HCT116 (cell line): ENCODE measurements around the gene TIAM2. TPM values are rescaled to one million over a fixed set of nuclear protein-coding genes. Genes with fewer than 3 reads are reported as not detected.

Source experiments
- ATAC-seq: fragments of 200-7000 bp; cut with Tn5 transposase; 2 replicates; pipeline ENCODE4 v1.9.1; 2020; ENCODE audit warnings: mild to moderate bottlenecking, moderate library complexity
- BruUV-seq: library from RNA; stranded (reverse); fragments of 400-500 nt; replicated peaks from 2 replicates; lab custom pipeline; 2021; lab: Mats Ljungman, UMichigan
- CTCF ChIA-PET: fragments of 300-600 bp; sonication (Branson Sonifier 250); formaldehyde crosslinking; loops from one replicate; lab custom pipeline; 2021; ENCODE audit warnings: antibody characterized with exemption; lab: Charles Lee
- POLR2A ChIA-PET: fragments of 300-600, 350-600 bp; sonication (Branson Sonifier 250); formaldehyde crosslinking; loops from one replicate; lab custom pipeline; 2021; ENCODE audit warnings: antibody characterized with exemption; lab: Charles Lee
- RAD21 ChIA-PET, 2 experiments: fragments of 300-600 bp; sonication (Branson Sonifier 250); formaldehyde crosslinking; loops; one replicate each; lab custom pipeline; 2023; ENCODE audit warnings: low total read pairs in 2 of 2; ENCODE audit not compliant: uncharacterized antibody in 2 of 2, unreplicated experiment in 2 of 2, low non-redundant PET in 1 of 2; lab: Charles Lee
- DNase-seq: peaks from one replicate; pipeline ENCODE4 v3.0.0-alpha.2; 2010; ENCODE audit warnings: low read depth, low spot score
- H2AFZ ChIP-seq: fragments of 200-600 bp; shearing (Covaris generic), sonication (generic); 2 replicates; pipeline ENCODE4 v1.6.1; 2017; ENCODE audit warnings: low read depth, mixed run types, mixed read lengths, antibody characterized with exemption, low read length; ENCODE audit not compliant: poor library complexity, severe bottlenecking
- H3K27ac ChIP-seq: 2 replicates; pipeline ENCODE4 v1.5.1; 2012; ENCODE audit warnings: low read depth, low read length
- H3K27me3 ChIP-seq: fragments of 200-600 bp; sonication (generic); 2 replicates; pipeline ENCODE4 v1.6.1; 2016; ENCODE audit warnings: mixed run types, low read length, mixed read lengths; ENCODE audit not compliant: insufficient read depth
- H3K36me3 ChIP-seq, 2 experiments: fragments of 200-500 bp in 1 of 2; fragments of 200-600 bp in 1 of 2; sonication (Bioruptor generic) in 1 of 2; sonication (generic) in 1 of 2; 2 replicates each; pipeline versions ENCODE4 v1.5.1 to v1.6.1; 2014 to 2016; ENCODE audit warnings: low read length in 2 of 2, inconsistent platforms in 1 of 2, mixed read lengths in 1 of 2, mixed run types in 1 of 2; ENCODE audit not compliant: insufficient read depth in 2 of 2, control insufficient read depth in 1 of 2
- H3K4me1 ChIP-seq, 2 experiments: fragments of 200-600 bp in 1 of 2; sonication (generic) in 1 of 2; 2 replicates each; pipeline versions ENCODE4 v1.5.1 to v1.6.1; 2012 to 2017; ENCODE audit warnings: low read length in 2 of 2, inconsistent platforms in 1 of 2, mild to moderate bottlenecking in 1 of 2, mixed read lengths in 1 of 2, mixed run types in 1 of 2, moderate library complexity in 1 of 2; ENCODE audit not compliant: insufficient read depth in 2 of 2, control insufficient read depth in 1 of 2
- H3K4me2 ChIP-seq: fragments of 200-600 bp; sonication (generic); 2 replicates; pipeline ENCODE4 v1.6.1; 2017; ENCODE audit warnings: mixed run types, low read length, mixed read lengths
- H3K4me3 ChIP-seq, 2 experiments: fragments of 200-600 bp in 1 of 2; sonication (generic) in 1 of 2; replicated peaks in 1 of 2; 2 replicates each; pipeline ENCODE4 v1.5.1; 2011 to 2016; ENCODE audit warnings: low read length in 2 of 2, control low read depth in 1 of 2, low read depth in 1 of 2, mild to moderate bottlenecking in 1 of 2, mixed read lengths in 1 of 2, mixed run types in 1 of 2
- H3K79me2 ChIP-seq: fragments of 200-600 bp; sonication (generic); 2 replicates; pipeline ENCODE4 v1.6.1; 2017; ENCODE audit warnings: mild to moderate bottlenecking, mixed run types, low read length, moderate library complexity, mixed read lengths; ENCODE audit not compliant: insufficient read depth
- H3K9ac ChIP-seq: fragments of 200-600 bp; sonication (generic); 2 replicates; pipeline ENCODE4 v1.6.1; 2016; ENCODE audit warnings: low read length, mixed read lengths
- H3K9me2 ChIP-seq: fragments of 200-600 bp; sonication (generic), shearing (Covaris generic); 2 replicates; pipeline ENCODE4 v1.6.1; 2017; ENCODE audit warnings: mixed run types, mild to moderate bottlenecking, moderate library complexity; ENCODE audit not compliant: insufficient read depth
- H3K9me3 ChIP-seq, 2 experiments: fragments of 200-500 bp in 1 of 2; fragments of 200-600 bp in 1 of 2; sonication (Bioruptor generic) in 1 of 2; sonication (generic) in 1 of 2; 2 replicates each; pipeline ENCODE4 v1.6.1; 2014 to 2017; ENCODE audit warnings: low read length in 2 of 2, mixed read lengths in 2 of 2, inconsistent platforms in 1 of 2, low read depth in 1 of 2, mild to moderate bottlenecking in 1 of 2, mixed run types in 1 of 2, moderate library complexity in 1 of 2; ENCODE audit not compliant: control insufficient read depth in 1 of 2, insufficient read depth in 1 of 2
- H4K20me1 ChIP-seq: fragments of 200-600 bp; sonication (generic), shearing (Covaris generic); 2 replicates; pipeline ENCODE4 v1.6.1; 2017; ENCODE audit warnings: mixed run types, mild to moderate bottlenecking, moderate library complexity; ENCODE audit not compliant: insufficient read depth
- FOSL1 ChIP-seq: IDR thresholded peaks from 2 replicates; pipeline ENCODE4 v1.6.1; 2012; ENCODE audit warnings: low read depth
- RAD21 ChIP-seq: IDR thresholded peaks from 2 replicates; pipeline ENCODE4 v1.6.1; 2012; ENCODE audit warnings: low read depth, mild to moderate bottlenecking
- SP1 ChIP-seq: IDR thresholded peaks from 2 replicates; pipeline ENCODE4 v1.6.1; 2012; ENCODE audit warnings: low read depth
- SRF ChIP-seq: IDR thresholded peaks from 2 replicates; pipeline ENCODE4 v1.6.1; 2012; ENCODE audit warnings: low read depth
- TCF7L2 ChIP-seq: IDR thresholded peaks from 2 replicates; pipeline ENCODE4 v1.7.0; 2011; ENCODE audit warnings: borderline replicate concordance, inconsistent platforms; ENCODE audit not compliant: insufficient read depth, insufficient read length; ENCODE audit errors: extremely low read depth
- YY1 ChIP-seq: IDR thresholded peaks from 2 replicates; pipeline ENCODE4 v1.6.1; 2011; ENCODE audit warnings: low read length, low read depth, moderate library complexity, mild to moderate bottlenecking; ENCODE audit not compliant: insufficient replicate concordance; ENCODE audit errors: extremely low read depth
- ZBTB33 ChIP-seq: IDR thresholded peaks from 2 replicates; pipeline ENCODE4 v1.6.1; 2011; ENCODE audit warnings: mild to moderate bottlenecking, low read length, moderate library complexity; ENCODE audit not compliant: insufficient replicate concordance; ENCODE audit errors: extremely low read depth
- intact Hi-C: fragments of 100-400 bp; cut with micrococcal nuclease; formaldehyde crosslinking; loops from 2 replicates; pipeline ENCODE4 v1.10.0; 2022
- total RNA-seq: library from RNA; stranded (reverse); gene quantifications from one replicate; pipeline ENCODE4 v1.2.1, GENCODE V29; 2021; ENCODE audit not compliant: unreplicated experiment
- TF ChIP-seq, protein P1 (sequence below): IDR thresholded peaks from 2 replicates; pipeline ENCODE4 v1.6.1; 2012

The TIAM2 gene
- total RNA-seq, 1 experiment from 2014 or later, result 9.4 TPM

DNA sequence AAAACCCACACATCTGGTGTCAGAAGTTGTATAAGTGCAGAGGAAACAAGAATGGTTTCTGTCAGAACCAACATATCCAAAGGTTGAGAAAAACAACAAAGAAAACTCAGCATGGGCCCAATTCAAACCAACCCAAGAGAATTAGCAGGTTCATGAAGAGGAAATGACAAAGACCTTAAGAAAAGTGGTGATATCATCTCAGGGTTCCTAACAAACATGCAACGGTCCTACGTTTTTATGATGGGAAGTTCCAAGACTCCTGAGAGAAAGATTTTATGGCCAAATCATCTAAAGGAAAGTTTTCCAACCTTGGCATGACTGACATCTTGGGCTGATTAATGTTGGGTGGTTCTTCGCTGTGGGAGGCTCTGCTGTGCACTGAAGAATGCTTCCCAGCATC lies 296.2 kb downstream of the TIAM2 start:
- H2AFZ ChIP-seq, result no peak overlapping the region
- no peaks in the 10 kb centered on the region for H4K20me1 ChIP-seq
- CTCF ChIA-PET, result no interaction called here
- peaks cover 0 to 11% of the 10 kb centered on the region in 2 experiments for H3K36me3 ChIP-seq
- no TSS peak for BruUV-seq
- H3K4me2 ChIP-seq, result no peak overlapping the region
- H3K4me1 ChIP-seq, result peaks cover 7 to 8% of the 10 kb centered on the region in 2 experiments
- H3K27me3 ChIP-seq, result no peaks in the 10 kb centered on the region
- TF ChIP-seq FOSL1, result no peak
- TF ChIP-seq ZBTB33, result no peak
- no peak for TF ChIP-seq SP1
- no peak for TF ChIP-seq SRF
- no peak for TF ChIP-seq YY1
- TF ChIP-seq, protein P1, sequence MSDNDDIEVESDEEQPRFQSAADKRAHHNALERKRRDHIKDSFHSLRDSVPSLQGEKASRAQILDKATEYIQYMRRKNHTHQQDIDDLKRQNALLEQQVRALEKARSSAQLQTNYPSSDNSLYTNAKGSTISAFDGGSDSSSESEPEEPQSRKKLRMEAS, result no peak
- TF ChIP-seq TCF7L2, result no peak
- TF ChIP-seq RAD21, result no peak
- TF ChIP-seq, all 23 proteins: peak for 0
- H3K4me3 ChIP-seq, result no peak overlapping the region
- DNase-seq (no peak), ATAC-seq (no peak)
- intact Hi-C loops, result no loop called here
- no peak overlapping the region for H3K9ac ChIP-seq
- H3K9me3 ChIP-seq, result no peaks in the 10 kb centered on the region
- POLR2A ChIA-PET, result no interaction called here
- no peaks in the 10 kb centered on the region for H3K79me2 ChIP-seq
- H3K9me2 ChIP-seq, result no peaks in the 10 kb centered on the region
- RAD21 ChIA-PET, result no interaction called here
- no peak overlapping the region for H3K27ac ChIP-seq
